ENCODE data around the gene ADPRHL1.
"Not testable (repeated sequence)": the region's sequence is repeated elsewhere in the genome, so short reads cannot be mapped to it uniquely, and the experiment has no call there.

The ADPRHL1 gene

GRCh38 chr13:113452466-113452865 is 822 bp downstream of the ADPRHL1 start:
- no peak for DNase-seq

GRCh38 chr13:113451951-113452421 is 1.3 kb downstream of the ADPRHL1 start:
- no peak for DNase-seq

GRCh38 chr13:113450861-113451620 is 2.2 kb downstream of the ADPRHL1 start:
- DNase-seq, result not testable (repeated sequence)

GRCh38 chr13:113450348-113450744 is 2.9 kb downstream of the ADPRHL1 start:
- DNase-seq, result not testable (repeated sequence)

- no peak for DNase-seq
These were observed 3.5 kb downstream of the ADPRHL1 start for GRCh38 chr13:113449693-113450347.

GRCh38 chr13:113448885-113449692 is 4.2 kb downstream of the ADPRHL1 start:
- DNase-seq, result peak; percentile 65

- no peak for DNase-seq
These were observed 4.8 kb downstream of the ADPRHL1 start for GRCh38 chr13:113448545-113448884.

GRCh38 chr13:113447596-113447995 is 5.7 kb downstream of the ADPRHL1 start:
- DNase-seq, result no peak

GRCh38 chr13:113446488-113446854 is 6.8 kb downstream of the ADPRHL1 start:
- DNase-seq, result no peak

GRCh38 chr13:113445791-113446487 is 7.3 kb downstream of the ADPRHL1 start:
- no peak for DNase-seq

GRCh38 chr13:113443991-113444390 is 9.3 kb downstream of the ADPRHL1 start:
- no peak for DNase-seq

- no peak for DNase-seq
These were observed 10.3 kb downstream of the ADPRHL1 start for GRCh38 chr13:113442985-113443362.

GRCh38 chr13:113442354-113442984 is 10.8 kb downstream of the ADPRHL1 start:
- no peak for DNase-seq

GRCh38 chr13:113441661-113442060 is 11.6 kb downstream of the ADPRHL1 start:
- no peak for DNase-seq

- DNase-seq, result no peak
These were observed 15.8 kb downstream of the ADPRHL1 start for GRCh38 chr13:113437408-113438010.

- not testable (repeated sequence) for DNase-seq
These were observed 16.4 kb downstream of the ADPRHL1 start for GRCh38 chr13:113436866-113437265.

GRCh38 chr13:113435907-113436306 is 17.4 kb downstream of the ADPRHL1 start:
- DNase-seq, result not testable (repeated sequence)

GRCh38 chr13:113433391-113433916 is 19.8 kb downstream of the ADPRHL1 start:
- no peak for DNase-seq

GRCh38 chr13:113432506-113433270 is 20.6 kb downstream of the ADPRHL1 start:
- no peak for DNase-seq

GRCh38 chr13:113431171-113431570 is 22.1 kb downstream of the ADPRHL1 start:
- DNase-seq, result no peak
